H9 (cell line): ENCODE measurements around the gene TSPAN1. TPM values are rescaled to one million over a fixed set of nuclear protein-coding genes. Genes with fewer than 3 reads are reported as not detected.
A peak's percentile ranks its signal among the peaks of the same experiment; 100 is the strongest.

ENCODE experiments used
- DNase-seq: peaks from one replicate; pipeline ENCODE4 v3.0.0-alpha.2; 2017
- H2AFZ ChIP-seq: one replicate; pipeline ENCODE4 v1.6.1; 2013; ENCODE audit warnings: mild to moderate bottlenecking, low read length, control low read depth, moderate library complexity
- H2AK5ac ChIP-seq: 2 replicates; pipeline ENCODE4 v1.6.1; 2013; ENCODE audit warnings: low read length, control low read depth, mixed read lengths; ENCODE audit not compliant: insufficient read length
- H2BK120ac ChIP-seq: one replicate; pipeline ENCODE4 v1.6.1; 2013; ENCODE audit warnings: low read depth, mild to moderate bottlenecking, low read length, control low read depth, inconsistent platforms; ENCODE audit not compliant: poor library complexity, severe bottlenecking
- H2BK12ac ChIP-seq: 2 replicates; pipeline ENCODE4 v1.6.1; 2013; ENCODE audit warnings: low read length, control low read depth, mixed read lengths, low read depth; ENCODE audit not compliant: insufficient read length
- H2BK15ac ChIP-seq: 2 replicates; pipeline ENCODE4 v1.6.1; 2013; ENCODE audit warnings: low read depth, low read length, control low read depth
- H2BK20ac ChIP-seq: one replicate; pipeline ENCODE4 v1.6.1; 2013; ENCODE audit warnings: low read depth, mild to moderate bottlenecking, low read length, control low read depth, inconsistent platforms; ENCODE audit not compliant: poor library complexity, severe bottlenecking
- H2BK5ac ChIP-seq: 2 replicates; pipeline ENCODE4 v1.6.1; 2013; ENCODE audit warnings: low read length, control low read depth, mixed read lengths; ENCODE audit not compliant: insufficient read length
- H3K14ac ChIP-seq: 2 replicates; pipeline ENCODE4 v1.6.1; 2013; ENCODE audit warnings: low read length, control low read depth; ENCODE audit not compliant: insufficient read depth
- H3K18ac ChIP-seq: 2 replicates; pipeline ENCODE4 v1.6.1; 2013; ENCODE audit warnings: low read depth, mild to moderate bottlenecking, mixed read lengths, low read length, control low read depth; ENCODE audit not compliant: insufficient read length
- H3K23ac ChIP-seq: 2 replicates; pipeline ENCODE4 v1.6.1; 2013; ENCODE audit warnings: low read length, control low read depth, mixed read lengths, low read depth; ENCODE audit not compliant: insufficient read length
- H3K23me2 ChIP-seq: 2 replicates; pipeline ENCODE4 v1.6.1; 2013; ENCODE audit warnings: low read depth, mild to moderate bottlenecking, mixed read lengths, low read length, control low read depth; ENCODE audit not compliant: insufficient read length, poor library complexity, severe bottlenecking
- H3K27ac ChIP-seq: 2 replicates; pipeline ENCODE4 v1.5.1; 2013; ENCODE audit warnings: low read length, control low read depth, mixed read lengths, low read depth; ENCODE audit not compliant: insufficient read length
- H3K27me3 ChIP-seq: 2 replicates; pipeline ENCODE4 v1.6.1; 2013; ENCODE audit warnings: low read length, control low read depth, inconsistent platforms; ENCODE audit not compliant: insufficient read depth
- H3K4ac ChIP-seq: 2 replicates; pipeline ENCODE4 v1.6.1; 2013; ENCODE audit warnings: low read depth, mild to moderate bottlenecking, control low read depth, inconsistent platforms, low read length, moderate library complexity
- H3K4me1 ChIP-seq: 2 replicates; pipeline ENCODE4 v1.6.1; 2013; ENCODE audit warnings: low read length, control low read depth, inconsistent platforms; ENCODE audit not compliant: insufficient read depth
- H3K4me2 ChIP-seq: 2 replicates; pipeline ENCODE4 v1.6.1; 2013; ENCODE audit warnings: low read length, control low read depth, mixed read lengths; ENCODE audit not compliant: insufficient read length, insufficient read depth
- H3K56ac ChIP-seq: 2 replicates; pipeline ENCODE4 v1.6.1; 2013; ENCODE audit warnings: low read depth, mild to moderate bottlenecking, mixed read lengths, low read length, control low read depth; ENCODE audit not compliant: insufficient read length
- H3K79me1 ChIP-seq: 2 replicates; pipeline ENCODE4 v1.6.1; 2013; ENCODE audit warnings: low read depth, mild to moderate bottlenecking, moderate library complexity, low read length, control low read depth, inconsistent platforms; ENCODE audit not compliant: insufficient read depth, poor library complexity, severe bottlenecking
- H3K79me2 ChIP-seq: 2 replicates; pipeline ENCODE4 v1.6.1; 2013; ENCODE audit warnings: low read length, control low read depth, inconsistent platforms; ENCODE audit not compliant: insufficient read depth
- H3K9ac ChIP-seq: 2 replicates; pipeline ENCODE4 v1.6.1; 2013; ENCODE audit warnings: low read length, control low read depth, mixed read lengths; ENCODE audit not compliant: insufficient read length; ENCODE audit errors: extremely low read depth
- H3K9me3 ChIP-seq: one replicate; pipeline ENCODE4 v1.6.1; 2013; ENCODE audit warnings: low read depth, low read length, inconsistent platforms; ENCODE audit not compliant: control insufficient read depth
- H3T11ph ChIP-seq: one replicate; pipeline ENCODE4 v1.6.1; 2013; ENCODE audit warnings: mild to moderate bottlenecking, low read length, control low read depth, inconsistent platforms
- H4K20me1 ChIP-seq: one replicate; pipeline ENCODE4 v1.6.1; 2013; ENCODE audit not compliant: control insufficient read depth, insufficient read length, insufficient read depth
- H4K5ac ChIP-seq: 2 replicates; pipeline ENCODE4 v1.6.1; 2013; ENCODE audit warnings: low read depth, mild to moderate bottlenecking, mixed read lengths, low read length, control low read depth; ENCODE audit not compliant: insufficient read length
- H4K8ac ChIP-seq: replicated peaks from 2 replicates; pipeline ENCODE4 v1.6.1; 2013; ENCODE audit warnings: low read length, control low read depth, mixed read lengths, low read depth; ENCODE audit not compliant: insufficient read length
- H4K91ac ChIP-seq: 2 replicates; pipeline ENCODE4 v1.6.1; 2013; ENCODE audit warnings: low read depth, mild to moderate bottlenecking, moderate library complexity, mixed read lengths, low read length, control low read depth; ENCODE audit not compliant: insufficient read length
- H3K27ac Mint-ChIP-seq, 3 experiments: 2 replicates in 2 of 3; 3 replicates in 1 of 3; pipeline ENCODE4 v1.8.0; 2020 to 2021; ENCODE audit warnings: mixed read lengths in 3 of 3, mild to moderate bottlenecking in 1 of 3, moderate library complexity in 1 of 3
- H3K27me3 Mint-ChIP-seq: 2 replicates; pipeline ENCODE4 v1.8.0; 2021; ENCODE audit warnings: low read depth, mild to moderate bottlenecking, moderate library complexity, mixed read lengths
- H3K36me3 Mint-ChIP-seq, 3 experiments: 2 replicates in 2 of 3; 3 replicates in 1 of 3; pipeline ENCODE4 v1.8.0; 2020 to 2021; ENCODE audit warnings: low read depth in 3 of 3, mixed read lengths in 3 of 3; ENCODE audit not compliant: insufficient read depth in 1 of 3
- H3K4me1 Mint-ChIP-seq, 2 experiments: 2 replicates each; pipeline ENCODE4 v1.8.0; 2020; ENCODE audit warnings: mixed read lengths in 2 of 2
- H3K4me3 Mint-ChIP-seq, 2 experiments: 2 replicates in 1 of 2; 3 replicates in 1 of 2; pipeline ENCODE4 v1.8.0; 2020 to 2021; ENCODE audit warnings: mild to moderate bottlenecking in 2 of 2, mixed read lengths in 2 of 2, moderate library complexity in 1 of 2
- H3K9me3 Mint-ChIP-seq, 2 experiments: 2 replicates in 1 of 2; 3 replicates in 1 of 2; pipeline ENCODE4 v1.8.0; 2020; ENCODE audit warnings: mild to moderate bottlenecking in 2 of 2, mixed read lengths in 2 of 2, moderate library complexity in 1 of 2
- CTCF ChIP-seq: fragments of 200-600 bp; sonication (generic); conservative IDR thresholded peaks from 3 replicates; pipeline ENCODE4 v1.8.0; 2021; ENCODE audit warnings: antibody characterized with exemption, mild to moderate bottlenecking
- WGBS: extraction: QIAGEN DNeasy Blood & Tissue Kit; methylation state at CpG from one replicate; pipeline ENCODE4 v1.1.7; 2013; ENCODE audit warnings: missing lambda C conversion rate, low lambda C conversion rate, mixed read lengths; ENCODE audit not compliant: insufficient read length; ENCODE audit errors: extremely low coverage; 5-methylcytosine and 5-hydroxymethylcytosine counted together
- total RNA-seq: library from RNA; stranded (reverse); gene quantifications from 2 replicates; pipeline ENCODE4 v1.2.1, GENCODE V29; 2021

The TSPAN1 gene
- total RNA-seq, 1 experiment from 2014 or later: not detected

DNA sequence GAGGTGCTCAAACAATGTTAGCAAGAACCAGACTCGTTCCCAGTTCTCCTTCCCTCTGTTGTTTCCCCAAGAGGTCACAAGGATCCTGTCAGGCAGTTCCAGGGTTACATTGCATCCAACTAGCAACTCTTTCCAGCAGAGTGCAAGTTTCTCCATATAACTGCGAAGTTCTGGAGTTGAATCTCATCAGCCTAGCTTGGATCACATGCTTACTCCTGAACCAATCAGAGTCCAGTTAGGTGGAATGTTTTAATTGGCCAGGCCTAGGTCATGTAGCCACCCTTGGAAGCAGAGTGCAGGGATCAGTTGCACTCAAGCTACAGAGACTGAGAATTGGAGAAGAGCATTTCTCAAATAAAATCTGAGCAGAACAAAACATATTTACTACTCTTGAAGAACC, 26.6 kb upstream of the TSPAN1 start:
- no peak for TF ChIP-seq CTCF
- Histone ChIP-seq H3K27me3 (no peaks in the 10 kb centered on the region), H4K91ac (no peak overlapping the region), H2AK5ac (no peak overlapping the region), H3K79me2 (no peaks in the 10 kb centered on the region), H2BK120ac (no peak overlapping the region), H3K27ac (no peak overlapping the region), H3K14ac (no peak overlapping the region), H4K5ac (no peak overlapping the region), H2AFZ (no peak overlapping the region), H4K20me1 (no peaks in the 10 kb centered on the region), H3K23ac (no peak overlapping the region), H2BK20ac (no peak overlapping the region), H3K23me2 (no peaks in the 10 kb centered on the region), H2BK5ac (no peak overlapping the region), H3K9me3 (no peaks in the 10 kb centered on the region), H3K4me2 (no peak overlapping the region), H3K9ac (no peak overlapping the region), H3K4ac (no peak overlapping the region), H3T11ph (no peak overlapping the region), H2BK12ac (no peak overlapping the region), H4K8ac (no peak overlapping the region), H3K79me1 (no peaks in the 10 kb centered on the region), H3K4me1 (no peaks in the 10 kb centered on the region; the same call in 1 of the 2 replicates), H3K56ac (no peak overlapping the region), H3K18ac (no peak overlapping the region), H2BK15ac (no peak overlapping the region)
- no CpG with 5 or more reads among the region's 2 CpGs for WGBS
- peaks cover 7 to 11% of the 10 kb centered on the region in 2 experiments for H3K4me1 Mint-ChIP-seq
- no peak overlapping the region for H3K27ac Mint-ChIP-seq
- no peaks in the 10 kb centered on the region; a peak in 1 of 5 replicates for H3K9me3 Mint-ChIP-seq
- DNase-seq: no peak
- H3K4me3 Mint-ChIP-seq: peak overlapping the region in 1 of 2 experiments; percentile 52; a peak in 2 of 5 replicates
- no peaks in the 10 kb centered on the region for H3K36me3 Mint-ChIP-seq
- H3K27me3 Mint-ChIP-seq: no peaks in the 10 kb centered on the region; the same call in none of the 2 replicates
